Duodenal mucosa (tissue), 2 donors: ENCODE results near the gene TBC1D30.

Experiments
- H3K27ac ChIP-seq: one replicate; pipeline ENCODE4 v1.7.0; 2013; ENCODE audit warnings: low read depth, low read length
- H3K27me3 ChIP-seq, 2 donors: one replicate each; pipeline ENCODE4 v1.7.0; 2013; ENCODE audit warnings: low read length in 2 of 2, control low read depth in 1 of 2; ENCODE audit not compliant: insufficient read depth in 2 of 2, control insufficient read depth in 1 of 2
- H3K36me3 ChIP-seq, 2 donors: one replicate each; pipeline ENCODE4 v1.7.0; 2013; ENCODE audit warnings: low read length in 2 of 2, control low read depth in 1 of 2; ENCODE audit not compliant: insufficient read depth in 2 of 2, control insufficient read depth in 1 of 2
- H3K4me1 ChIP-seq, 2 donors: one replicate each; pipeline ENCODE4 v1.7.0; 2013; ENCODE audit warnings: low read length in 2 of 2, control low read depth in 1 of 2; ENCODE audit not compliant: insufficient read depth in 2 of 2, control insufficient read depth in 1 of 2
- H3K4me3 ChIP-seq, 2 donors: one replicate each; pipeline ENCODE4 v1.7.0; 2013; ENCODE audit warnings: low read length in 2 of 2, low read depth in 1 of 2
- H3K9ac ChIP-seq, 2 donors: one replicate each; pipeline ENCODE4 v1.7.0; 2013; ENCODE audit warnings: low read length in 2 of 2, low read depth in 1 of 2
- H3K9me3 ChIP-seq, 2 donors: one replicate each; pipeline ENCODE4 v1.7.0; 2013; ENCODE audit warnings: low read length in 2 of 2, control low read depth in 1 of 2; ENCODE audit not compliant: control insufficient read depth in 1 of 2

TBC1D30 gene

DNA sequence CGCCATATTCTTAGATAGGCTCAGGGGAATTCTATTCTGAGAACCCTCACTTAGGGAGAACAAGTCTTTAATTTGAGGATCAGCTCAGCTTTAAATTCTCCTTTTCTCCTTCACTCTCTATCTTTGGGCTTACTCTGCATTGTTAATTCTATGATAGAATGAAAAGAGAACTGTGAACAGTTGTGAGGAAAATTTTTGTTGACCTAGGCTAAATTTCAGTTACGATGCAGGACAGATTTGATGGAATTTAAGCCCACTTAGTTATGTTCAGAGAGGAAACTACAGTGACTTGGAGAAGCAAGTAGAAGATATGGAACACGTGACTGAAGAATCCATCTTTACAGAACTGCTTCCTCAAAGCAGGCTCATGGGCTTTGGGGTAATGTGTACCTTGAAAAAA, 82.7 kb downstream of the TBC1D30 start:
- no peak overlapping the region for H3K4me3 ChIP-seq
- H3K9me3 ChIP-seq = no peaks in the 10 kb centered on the region
- H3K4me1 ChIP-seq = peaks cover 0 to 6% of the 10 kb centered on the region in 2 donors
- H3K9ac ChIP-seq = no peak overlapping the region
- no peak overlapping the region for H3K27ac ChIP-seq
- H3K27me3 ChIP-seq = no peaks in the 10 kb centered on the region
- no peaks in the 10 kb centered on the region for H3K36me3 ChIP-seq

DNA sequence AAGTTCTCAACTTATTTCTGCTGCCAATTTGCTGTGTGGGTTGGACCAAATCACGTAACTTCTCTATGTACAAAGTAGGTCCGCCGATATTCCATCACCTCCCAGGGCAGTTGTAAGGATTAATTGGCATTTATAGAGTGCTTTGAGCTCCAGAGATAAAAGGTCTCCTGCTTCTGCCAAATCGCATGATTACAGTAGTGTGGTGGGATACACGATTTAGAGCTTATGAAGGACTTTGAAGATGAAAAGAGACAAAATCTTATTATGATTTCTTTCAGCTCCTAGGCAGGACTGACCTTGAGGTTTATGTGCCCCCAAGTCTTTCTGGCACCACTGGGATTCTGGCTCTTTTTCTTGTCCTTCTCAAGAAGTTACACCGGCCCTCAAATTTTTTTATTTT, 84.7 kb downstream of the TBC1D30 start:
- Histone ChIP-seq H3K27ac (no peak overlapping the region), H3K4me1 (peaks cover 0 to 6% of the 10 kb centered on the region in 2 donors), H3K36me3 (no peaks in the 10 kb centered on the region), H3K4me3 (no peak overlapping the region), H3K27me3 (no peaks in the 10 kb centered on the region), H3K9me3 (no peaks in the 10 kb centered on the region), H3K9ac (no peak overlapping the region)

DNA sequence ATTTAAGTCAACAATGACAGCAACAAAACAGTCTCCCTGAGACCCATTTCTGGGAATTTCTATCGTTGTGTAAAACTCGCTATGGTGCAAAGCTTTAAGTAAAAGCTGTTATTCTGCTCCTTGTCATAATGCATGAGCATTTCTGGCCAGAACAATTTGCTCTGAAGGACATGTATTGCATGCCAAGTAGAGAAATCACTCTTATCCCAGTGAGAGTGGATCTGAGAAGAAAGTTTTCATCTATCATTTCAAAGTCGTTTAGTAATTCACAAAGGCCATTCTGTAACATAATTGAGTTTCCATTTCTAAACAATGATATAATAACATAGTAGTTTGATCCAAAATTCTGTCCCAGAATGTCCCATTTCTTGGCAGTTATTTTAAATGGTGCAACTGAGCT, 86.6 kb downstream of the TBC1D30 start:
- no peaks in the 10 kb centered on the region for H3K27me3 ChIP-seq
- no peaks in the 10 kb centered on the region for H3K9me3 ChIP-seq
- H3K4me3 ChIP-seq = no peak overlapping the region
- H3K9ac ChIP-seq = no peak overlapping the region
- no peak overlapping the region for H3K27ac ChIP-seq
- no peaks in the 10 kb centered on the region for H3K36me3 ChIP-seq
- peaks cover 0 to 12% of the 10 kb centered on the region in 2 donors for H3K4me1 ChIP-seq

DNA sequence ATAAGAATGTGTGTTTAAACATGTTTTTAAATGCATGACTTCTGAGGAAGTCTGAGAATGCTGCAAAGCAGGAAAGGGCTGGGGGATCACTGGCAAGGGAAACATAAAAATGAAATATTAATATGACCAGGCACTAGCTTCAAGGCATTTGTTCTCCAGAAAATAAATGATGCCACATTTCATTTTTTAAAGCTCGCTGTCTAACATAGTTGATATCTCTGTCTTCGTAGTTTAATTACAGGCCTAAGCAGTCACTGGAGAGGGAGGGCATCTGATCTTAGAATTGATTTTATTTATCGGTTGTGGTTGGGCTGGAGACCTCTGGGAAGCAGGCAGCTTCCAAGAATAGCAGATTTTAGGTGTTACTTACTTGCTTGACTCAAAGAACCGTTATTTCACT, 87.5 kb downstream of the TBC1D30 start:
- H3K9ac ChIP-seq = no peak overlapping the region
- peaks cover 0 to 21% of the 10 kb centered on the region in 2 donors for H3K4me1 ChIP-seq
- no peak overlapping the region for H3K27ac ChIP-seq
- no peaks in the 10 kb centered on the region for H3K27me3 ChIP-seq
- H3K9me3 ChIP-seq = no peaks in the 10 kb centered on the region
- no peaks in the 10 kb centered on the region for H3K36me3 ChIP-seq
- H3K4me3 ChIP-seq = no peak overlapping the region

DNA sequence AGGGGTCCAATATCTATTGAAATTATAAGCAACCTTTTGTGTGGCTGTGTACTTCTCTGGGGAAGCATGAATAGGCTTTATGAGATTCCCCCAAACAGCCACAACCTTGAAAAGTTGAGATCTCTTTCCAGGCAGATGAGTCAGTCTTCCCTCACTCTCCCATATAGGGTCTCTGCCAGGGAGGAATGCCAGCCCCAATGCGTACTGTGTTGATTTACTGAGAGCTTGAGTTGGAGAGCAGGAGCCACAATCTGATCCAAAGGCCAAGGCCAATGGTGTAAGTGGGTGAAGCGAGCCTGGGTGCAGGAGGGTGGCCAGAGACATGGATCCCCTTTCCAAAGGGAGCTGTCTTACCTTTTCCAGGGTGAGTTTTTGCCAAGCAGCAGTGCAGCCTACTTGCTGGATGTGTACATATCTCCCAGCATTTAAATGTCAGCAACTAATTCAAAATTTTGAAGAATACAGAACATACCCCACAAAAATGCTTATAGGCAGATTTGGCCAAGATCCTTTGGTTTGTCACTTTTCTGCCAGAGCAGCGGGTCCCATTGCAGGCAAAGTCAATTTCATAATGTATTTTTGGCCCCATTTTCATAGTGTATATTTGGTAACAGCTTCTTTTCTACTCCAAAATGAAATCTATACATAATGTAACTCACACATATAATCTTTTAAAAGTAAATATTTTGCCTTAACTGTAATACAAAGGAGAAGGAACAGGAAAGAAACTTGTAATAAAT, 88.2 kb downstream of the TBC1D30 start:
- Histone ChIP-seq H3K27ac (no peak overlapping the region), H3K9me3 (no peaks in the 10 kb centered on the region), H3K27me3 (no peaks in the 10 kb centered on the region), H3K4me1 (peaks cover 0 to 22% of the 10 kb centered on the region in 2 donors), H3K36me3 (no peaks in the 10 kb centered on the region), H3K4me3 (no peak overlapping the region), H3K9ac (no peak overlapping the region)

DNA sequence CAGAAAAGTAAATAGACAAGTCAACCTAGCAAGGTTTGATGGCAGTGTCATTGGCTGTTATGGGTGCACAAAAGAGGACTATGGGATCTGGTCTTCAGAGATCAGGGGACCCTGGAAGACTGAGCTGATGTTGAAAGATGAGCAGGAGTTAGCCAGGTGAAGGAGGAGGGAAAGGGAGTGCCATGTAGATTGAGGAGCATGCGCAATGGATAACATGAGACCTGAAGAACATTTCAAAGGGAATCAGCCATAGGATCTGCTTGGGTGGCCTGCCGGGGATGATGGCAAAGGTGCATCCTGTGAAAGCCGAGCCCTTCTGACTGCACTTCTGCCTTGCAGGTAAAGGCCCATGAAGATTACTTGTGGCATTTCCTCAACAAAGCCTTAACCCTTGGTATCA, 90.8 kb downstream of the TBC1D30 start:
- H3K4me1 ChIP-seq = peaks cover 0 to 22% of the 10 kb centered on the region in 2 donors
- H3K4me3 ChIP-seq = no peak overlapping the region
- no peaks in the 10 kb centered on the region for H3K36me3 ChIP-seq
- H3K9ac ChIP-seq = no peak overlapping the region
- no peak overlapping the region for H3K27ac ChIP-seq
- H3K9me3 ChIP-seq = no peaks in the 10 kb centered on the region
- H3K27me3 ChIP-seq = no peaks in the 10 kb centered on the region

DNA sequence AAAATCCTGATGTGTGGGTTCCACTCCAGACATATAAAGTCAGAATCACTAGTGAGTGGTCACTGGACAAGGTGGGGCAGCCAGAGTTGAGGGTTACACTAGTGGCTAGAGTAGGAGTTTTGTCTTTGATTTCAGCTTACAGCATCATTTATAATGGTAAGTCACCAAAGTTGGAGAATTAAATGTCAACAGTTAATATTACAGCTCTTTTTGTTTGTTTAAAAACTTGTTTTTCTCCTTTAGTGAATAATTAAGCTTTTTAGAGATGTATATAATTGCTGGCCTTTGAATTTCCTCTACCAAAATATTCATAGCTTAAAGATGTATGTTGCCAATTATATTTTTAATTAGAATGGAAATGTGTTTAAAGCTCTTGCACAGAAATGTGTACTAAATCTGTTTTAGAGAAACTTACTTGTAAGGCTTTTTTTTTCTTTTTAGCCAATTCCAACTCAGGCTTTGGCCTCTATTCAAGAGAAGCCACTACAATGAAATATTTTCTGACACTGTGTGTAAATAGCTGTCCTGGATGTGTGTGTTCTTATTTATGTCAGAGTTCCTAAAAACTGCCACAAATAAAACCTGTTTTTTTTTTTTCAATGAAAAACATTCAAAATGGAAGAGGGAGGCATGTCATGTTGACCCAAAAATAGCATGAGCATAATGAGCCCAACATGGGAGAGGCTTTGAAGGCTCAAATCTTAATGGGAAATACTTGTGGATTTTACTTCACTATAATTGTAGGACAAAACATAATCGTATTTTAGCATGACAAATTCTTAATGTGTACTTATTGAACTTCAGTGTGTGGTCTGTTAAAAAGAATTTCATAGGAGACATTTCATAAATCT, 92.2 kb downstream of the TBC1D30 start:
- no peaks in the 10 kb centered on the region for H3K36me3 ChIP-seq
- no peak overlapping the region for H3K4me3 ChIP-seq
- H3K4me1 ChIP-seq = peaks cover 0 to 16% of the 10 kb centered on the region in 2 donors

DNA sequence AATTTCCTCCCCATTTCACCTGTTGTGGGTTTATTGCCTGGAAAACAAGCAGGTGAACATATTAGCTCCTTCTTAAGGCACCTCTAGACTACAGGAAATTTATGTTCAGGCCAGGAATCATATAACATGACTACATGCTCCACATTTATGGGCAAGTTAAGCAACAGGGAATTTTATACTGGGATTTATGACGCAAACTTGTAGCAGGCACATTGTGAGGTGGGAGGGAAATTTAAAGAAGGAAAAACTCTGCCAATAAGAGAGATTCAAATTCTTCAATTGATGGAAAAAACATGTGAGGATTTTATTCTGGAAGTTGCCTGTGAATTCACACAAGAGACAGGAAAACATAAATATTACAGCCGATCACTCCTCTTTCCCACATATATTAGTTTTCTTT, 93.9 kb downstream of the TBC1D30 start:
- Histone ChIP-seq H3K36me3 (no peaks in the 10 kb centered on the region), H3K4me1 (peaks cover 0 to 16% of the 10 kb centered on the region in 2 donors), H3K4me3 (no peak overlapping the region), H3K9me3 (no peaks in the 10 kb centered on the region), H3K9ac (no peak overlapping the region), H3K27me3 (no peaks in the 10 kb centered on the region), H3K27ac (no peak overlapping the region)

More for the DNA sequence above, 92.2 kb downstream of the TBC1D30 start:
- Histone ChIP-seq H3K27ac (no peak overlapping the region), H3K27me3 (no peaks in the 10 kb centered on the region), H3K9me3 (no peaks in the 10 kb centered on the region), H3K9ac (no peak overlapping the region)

DNA sequence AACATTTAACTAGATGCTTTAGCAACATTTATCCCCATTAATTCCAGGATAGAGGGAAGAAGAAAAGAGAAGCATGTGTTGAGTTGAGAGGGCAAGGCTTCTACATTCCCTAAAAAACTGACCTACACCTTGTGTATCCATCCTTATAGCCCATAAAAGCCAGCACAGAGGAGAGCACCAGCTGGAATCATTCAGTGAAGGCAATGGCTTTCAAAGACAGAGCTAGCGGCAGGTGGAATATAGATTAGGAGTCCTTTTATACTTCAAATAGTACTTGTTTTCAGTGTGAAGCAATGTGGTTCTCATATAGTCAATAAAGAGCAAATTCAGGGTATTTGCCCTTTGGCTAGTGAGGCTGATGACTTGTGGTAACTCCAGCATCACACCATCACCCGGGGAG, 94.4 kb downstream of the TBC1D30 start:
- Histone ChIP-seq H3K27me3 (no peaks in the 10 kb centered on the region), H3K9ac (no peak overlapping the region), H3K36me3 (no peaks in the 10 kb centered on the region), H3K9me3 (no peaks in the 10 kb centered on the region), H3K4me3 (no peak overlapping the region), H3K27ac (no peak overlapping the region), H3K4me1 (peaks cover 0 to 16% of the 10 kb centered on the region in 2 donors)

DNA sequence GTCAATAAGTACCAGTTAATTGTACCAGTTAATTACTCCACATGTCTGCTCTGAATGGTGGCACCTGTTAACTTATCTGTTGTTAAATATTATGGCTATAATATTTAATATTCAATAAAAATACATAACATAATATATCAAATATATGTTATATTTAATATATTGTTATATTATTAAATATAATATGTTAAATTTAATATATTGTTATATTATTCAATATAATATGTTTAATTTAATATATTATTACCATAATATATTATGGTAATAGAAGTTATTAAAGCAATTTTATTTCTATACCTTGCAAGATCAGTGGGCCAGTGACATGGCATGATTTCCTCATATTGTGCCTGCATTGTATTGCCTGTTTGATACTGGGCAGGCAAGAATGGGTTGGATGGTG, 98.4 kb downstream of the TBC1D30 start:
- H3K9me3 ChIP-seq = no peaks in the 10 kb centered on the region
- H3K27me3 ChIP-seq = no peaks in the 10 kb centered on the region
- no peak overlapping the region for H3K27ac ChIP-seq
- H3K36me3 ChIP-seq = no peaks in the 10 kb centered on the region
- no peaks in the 10 kb centered on the region for H3K4me1 ChIP-seq
- no peak overlapping the region for H3K4me3 ChIP-seq
- H3K9ac ChIP-seq = no peak overlapping the region
